Activated T-helper 1 cell treated with Interleukin-2 at 50 U/mL for 16 hours (primary cell): ENCODE results near the gene ADGRE3.

Source experiments
- DNase-seq: peaks from one replicate; pipeline ENCODE4 v3.0.0-alpha.2; 2020; ENCODE audit warnings: low read depth

ADGRE3 gene, protein sequence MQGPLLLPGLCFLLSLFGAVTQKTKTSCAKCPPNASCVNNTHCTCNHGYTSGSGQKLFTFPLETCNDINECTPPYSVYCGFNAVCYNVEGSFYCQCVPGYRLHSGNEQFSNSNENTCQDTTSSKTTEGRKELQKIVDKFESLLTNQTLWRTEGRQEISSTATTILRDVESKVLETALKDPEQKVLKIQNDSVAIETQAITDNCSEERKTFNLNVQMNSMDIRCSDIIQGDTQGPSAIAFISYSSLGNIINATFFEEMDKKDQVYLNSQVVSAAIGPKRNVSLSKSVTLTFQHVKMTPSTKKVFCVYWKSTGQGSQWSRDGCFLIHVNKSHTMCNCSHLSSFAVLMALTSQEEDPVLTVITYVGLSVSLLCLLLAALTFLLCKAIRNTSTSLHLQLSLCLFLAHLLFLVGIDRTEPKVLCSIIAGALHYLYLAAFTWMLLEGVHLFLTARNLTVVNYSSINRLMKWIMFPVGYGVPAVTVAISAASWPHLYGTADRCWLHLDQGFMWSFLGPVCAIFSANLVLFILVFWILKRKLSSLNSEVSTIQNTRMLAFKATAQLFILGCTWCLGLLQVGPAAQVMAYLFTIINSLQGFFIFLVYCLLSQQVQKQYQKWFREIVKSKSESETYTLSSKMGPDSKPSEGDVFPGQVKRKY

DNA sequence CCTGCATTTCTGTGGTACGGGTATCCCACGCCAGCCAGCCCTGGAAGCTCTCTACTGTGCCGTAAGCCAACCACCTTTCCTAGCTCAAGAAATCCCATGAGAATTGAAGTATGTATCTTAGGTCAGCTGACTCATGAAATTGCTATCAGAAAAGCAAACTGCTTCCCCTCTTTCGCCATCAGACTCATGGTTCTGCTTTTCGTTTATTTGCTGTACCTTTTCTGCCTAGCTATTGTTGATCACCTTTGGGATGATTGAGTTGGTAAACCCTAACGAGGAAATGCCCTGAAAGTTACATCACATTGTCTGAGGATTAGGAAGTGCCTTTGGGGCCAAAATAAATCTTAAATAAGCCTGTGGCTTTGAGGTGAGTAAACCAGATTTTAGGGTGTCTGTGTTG is at the start of gene ADGRE3:
Gene ADGRE3, minus strand, starts transcription at position 81 of the 400 bp plus-strand sequence. Its CDS starts 74 bp downstream, at position 7.
- DNase-seq, result no peak

DNA sequence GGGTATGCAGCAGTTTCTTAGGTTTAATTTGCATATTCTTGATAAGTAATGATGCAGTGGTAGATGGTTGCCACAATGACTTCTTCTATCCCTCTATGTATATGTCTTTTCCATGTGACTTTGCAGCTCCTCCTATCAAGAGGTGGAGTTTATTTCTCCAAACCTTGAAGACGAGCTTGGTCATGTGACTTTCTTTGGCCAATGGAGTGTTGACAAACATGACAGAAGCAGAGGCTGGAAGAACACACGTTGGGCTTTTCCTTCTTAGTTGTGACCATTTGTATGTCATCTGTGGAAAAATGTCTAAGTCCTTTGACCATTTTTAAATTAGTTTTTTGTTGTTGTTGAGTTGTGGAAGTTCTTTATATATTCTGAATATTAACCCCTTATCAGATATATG is 47.5 kb upstream of the ADGRE3 start:
- DNase-seq, result no peak

DNA sequence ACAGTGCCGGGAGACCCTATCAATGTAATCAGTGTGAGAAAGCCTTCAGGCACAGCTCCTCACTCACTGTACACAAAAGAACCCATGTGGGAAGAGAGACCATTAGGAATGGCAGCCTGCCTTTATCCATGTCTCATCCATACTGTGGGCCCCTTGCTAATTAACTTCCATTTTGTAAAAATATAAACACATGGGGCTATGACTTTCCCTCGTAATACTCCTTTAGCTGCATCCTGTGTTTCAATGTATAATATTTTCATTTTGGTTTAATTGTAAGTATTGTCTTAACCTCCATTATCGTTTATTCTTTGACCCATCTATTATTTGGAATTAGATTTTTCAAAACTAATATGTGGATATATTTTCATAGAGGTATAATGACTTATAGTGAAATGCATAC is 44.5 kb upstream of the ADGRE3 start:
- no peak for DNase-seq

DNA sequence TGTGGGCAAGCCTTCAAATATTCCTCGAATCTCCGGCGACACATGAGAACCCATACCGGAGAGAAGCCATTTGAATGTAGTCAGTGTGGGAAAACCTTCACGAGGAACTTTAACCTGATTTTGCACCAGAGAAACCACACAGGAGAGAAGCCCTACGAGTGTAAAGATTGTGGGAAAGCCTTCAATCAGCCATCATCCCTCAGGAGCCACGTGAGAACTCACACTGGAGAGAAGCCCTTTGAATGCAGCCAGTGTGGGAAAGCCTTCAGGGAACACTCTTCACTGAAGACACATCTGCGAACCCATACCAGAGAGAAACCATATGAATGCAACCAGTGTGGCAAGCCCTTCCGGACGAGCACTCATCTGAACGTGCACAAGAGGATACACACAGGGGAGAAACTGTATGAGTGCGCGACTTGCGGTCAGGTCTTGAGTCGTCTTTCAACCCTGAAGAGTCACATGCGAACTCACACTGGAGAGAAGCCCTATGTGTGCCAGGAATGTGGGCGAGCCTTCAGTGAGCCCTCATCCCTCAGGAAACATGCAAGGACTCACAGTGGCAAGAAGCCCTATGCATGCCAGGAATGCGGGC is 44.0 kb upstream of the ADGRE3 start:
- no peak for DNase-seq

DNA sequence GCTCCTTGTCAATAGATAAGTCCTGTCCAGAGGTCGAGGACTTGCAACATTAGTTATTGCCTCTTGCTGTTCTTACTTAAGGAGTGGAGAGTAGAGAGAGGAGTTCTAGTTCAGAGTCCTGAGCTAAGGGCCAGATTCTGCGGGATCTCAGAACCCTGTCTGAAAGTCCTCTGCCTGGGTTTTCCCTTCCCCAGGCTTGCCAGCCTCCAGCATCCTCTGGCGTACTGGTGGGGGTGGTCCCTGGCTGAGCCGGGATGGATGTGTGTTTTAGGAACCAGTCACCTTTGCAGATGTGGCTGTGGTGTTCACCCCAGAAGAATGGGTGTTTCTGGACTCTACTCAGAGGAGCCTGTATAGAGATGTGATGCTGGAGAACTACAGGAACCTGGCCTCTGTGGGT is 41.2 kb upstream of the ADGRE3 start:
- no peak for DNase-seq

DNA sequence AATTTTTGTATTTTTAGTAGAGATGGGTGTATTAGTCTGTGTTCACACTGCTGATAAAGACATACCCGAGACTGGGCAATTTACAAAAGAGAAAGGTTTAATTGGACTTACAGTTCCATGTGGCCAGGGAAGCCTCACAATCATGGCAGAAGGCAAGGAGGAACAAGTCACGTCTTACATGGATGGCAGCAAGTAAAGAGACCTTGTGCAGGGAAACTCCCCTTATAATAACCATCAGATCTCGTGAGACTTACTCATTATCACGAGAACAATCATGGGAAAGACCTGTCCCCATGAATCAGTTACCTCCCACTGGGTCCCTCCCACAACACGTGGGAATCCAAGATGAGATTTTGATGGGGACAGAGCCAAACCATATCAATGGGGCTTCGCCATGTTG is 29.8 kb upstream of the ADGRE3 start:
- DNase-seq, result no peak

DNA sequence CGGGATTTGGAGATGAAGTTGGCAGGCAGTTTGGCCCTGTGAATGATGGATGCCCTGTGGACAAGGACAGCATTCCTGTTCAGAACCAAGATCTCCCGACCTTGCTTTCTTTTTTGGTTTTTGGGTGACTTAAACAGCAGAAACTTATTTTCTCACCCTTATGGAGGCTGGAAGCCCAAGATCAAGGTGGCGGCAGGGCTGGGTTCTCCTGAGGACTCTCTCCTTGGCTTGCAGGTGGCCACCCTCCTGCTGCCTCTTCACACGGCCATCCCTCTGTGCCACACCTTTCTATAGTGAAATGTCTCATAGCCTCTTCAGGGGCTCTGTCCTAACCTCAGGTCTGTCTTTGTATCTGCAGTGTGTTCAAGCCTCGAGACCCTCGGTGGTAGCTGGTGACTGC is 29.2 kb upstream of the ADGRE3 start:
- no peak for DNase-seq

DNA sequence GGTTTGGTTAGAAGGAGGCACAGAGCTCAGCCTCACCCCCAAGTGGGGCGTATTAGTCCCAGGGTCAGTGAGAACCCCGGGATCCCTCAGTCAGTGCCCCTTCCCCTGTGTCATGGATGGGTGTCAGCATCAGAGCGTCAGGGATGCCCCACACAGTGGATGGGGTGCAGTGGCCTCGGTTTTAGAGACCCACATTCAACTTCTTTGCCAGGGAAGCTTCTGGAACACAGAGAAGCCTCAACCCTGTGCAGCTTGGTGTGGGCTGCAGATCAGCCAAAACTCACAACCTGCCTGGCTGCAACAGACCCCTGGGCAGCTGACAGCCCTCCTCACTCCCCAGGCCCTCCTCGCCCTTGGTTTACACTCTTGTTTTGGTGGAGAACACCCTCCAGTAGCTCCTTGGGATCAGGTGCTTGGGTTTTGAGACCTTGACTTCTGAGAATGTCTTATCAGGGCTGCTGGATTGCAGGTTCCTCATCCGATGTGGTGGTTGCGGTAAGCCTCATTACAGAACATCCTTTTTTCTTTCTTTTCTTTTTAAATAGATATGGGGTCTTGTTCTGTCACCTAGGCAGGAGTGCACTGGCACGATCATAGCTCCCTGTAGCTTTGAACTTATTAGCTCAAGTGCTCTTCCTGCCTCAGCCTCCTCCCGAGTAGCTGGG is 26.2 kb upstream of the ADGRE3 start:
- DNase-seq, result no peak

DNA sequence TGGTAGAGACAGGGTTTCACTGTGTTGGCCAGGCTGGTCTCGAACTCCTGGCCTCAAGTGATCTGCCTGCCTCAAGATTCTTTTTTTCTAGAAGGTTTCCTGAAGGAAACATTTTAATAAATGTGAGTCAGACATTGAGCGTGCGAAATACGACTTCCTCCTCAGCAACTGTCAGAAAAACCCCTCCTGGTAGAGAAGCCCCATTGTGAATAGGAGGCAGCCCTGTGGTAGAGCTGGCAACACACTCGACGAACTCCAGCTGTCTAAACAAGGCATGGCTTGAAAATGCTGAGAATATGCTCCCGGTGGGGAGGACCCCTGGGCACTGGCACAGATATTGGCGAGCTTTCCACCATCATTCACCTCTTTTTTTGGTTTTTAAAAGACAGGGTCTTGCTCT is 25.0 kb upstream of the ADGRE3 start:
- DNase-seq, result no peak

DNA sequence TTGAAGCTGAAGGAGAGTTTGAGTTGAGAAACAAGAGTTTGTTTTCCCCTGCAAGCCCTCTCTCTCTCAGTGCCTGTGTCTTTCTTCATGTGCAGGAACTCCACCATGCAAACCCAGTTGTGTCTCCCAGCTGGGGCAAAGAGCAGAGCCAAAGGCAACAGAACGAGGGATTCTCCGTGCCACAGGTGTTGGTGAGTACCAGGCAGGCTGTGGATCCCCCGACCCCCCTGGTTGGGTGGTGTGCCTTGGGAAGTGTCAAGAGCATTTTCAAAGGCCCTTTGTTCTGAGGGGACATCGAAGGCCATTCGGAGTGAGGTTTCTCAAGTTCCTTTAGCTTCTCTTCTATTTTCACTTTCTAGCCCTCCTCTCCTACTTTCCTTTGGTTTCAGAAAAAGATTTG is 20.8 kb upstream of the ADGRE3 start:
- no peak for DNase-seq

DNA sequence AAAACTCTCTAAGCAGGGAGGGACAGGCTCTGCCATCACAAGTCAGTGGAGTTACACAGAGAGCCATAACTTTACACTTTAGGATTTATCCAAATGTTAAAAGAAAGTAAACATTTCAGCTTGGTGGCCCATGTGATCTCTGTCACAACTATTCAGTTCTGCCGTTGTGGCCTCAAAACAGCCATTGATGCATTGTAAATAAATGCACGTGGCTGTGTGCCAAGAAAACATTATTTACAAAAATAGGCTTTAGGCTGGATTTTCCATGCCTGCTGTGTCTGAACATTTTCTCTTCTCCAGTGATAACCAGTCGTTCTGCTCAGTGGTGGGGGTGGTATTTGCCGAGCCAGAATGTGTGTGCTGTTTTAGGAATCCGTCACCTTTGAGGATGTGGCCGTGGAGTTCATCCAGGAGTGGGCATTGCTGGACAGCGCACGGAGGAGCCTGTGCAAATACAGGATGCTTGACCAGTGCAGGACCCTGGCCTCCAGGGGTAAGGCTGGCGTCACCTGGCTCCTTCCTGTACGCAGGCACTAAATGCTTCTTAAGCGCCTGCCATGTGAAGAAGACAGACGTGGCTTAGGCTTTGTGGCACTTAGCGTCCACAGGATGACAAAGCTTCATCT is 20.1 kb upstream of the ADGRE3 start:
- DNase-seq, result no peak

DNA sequence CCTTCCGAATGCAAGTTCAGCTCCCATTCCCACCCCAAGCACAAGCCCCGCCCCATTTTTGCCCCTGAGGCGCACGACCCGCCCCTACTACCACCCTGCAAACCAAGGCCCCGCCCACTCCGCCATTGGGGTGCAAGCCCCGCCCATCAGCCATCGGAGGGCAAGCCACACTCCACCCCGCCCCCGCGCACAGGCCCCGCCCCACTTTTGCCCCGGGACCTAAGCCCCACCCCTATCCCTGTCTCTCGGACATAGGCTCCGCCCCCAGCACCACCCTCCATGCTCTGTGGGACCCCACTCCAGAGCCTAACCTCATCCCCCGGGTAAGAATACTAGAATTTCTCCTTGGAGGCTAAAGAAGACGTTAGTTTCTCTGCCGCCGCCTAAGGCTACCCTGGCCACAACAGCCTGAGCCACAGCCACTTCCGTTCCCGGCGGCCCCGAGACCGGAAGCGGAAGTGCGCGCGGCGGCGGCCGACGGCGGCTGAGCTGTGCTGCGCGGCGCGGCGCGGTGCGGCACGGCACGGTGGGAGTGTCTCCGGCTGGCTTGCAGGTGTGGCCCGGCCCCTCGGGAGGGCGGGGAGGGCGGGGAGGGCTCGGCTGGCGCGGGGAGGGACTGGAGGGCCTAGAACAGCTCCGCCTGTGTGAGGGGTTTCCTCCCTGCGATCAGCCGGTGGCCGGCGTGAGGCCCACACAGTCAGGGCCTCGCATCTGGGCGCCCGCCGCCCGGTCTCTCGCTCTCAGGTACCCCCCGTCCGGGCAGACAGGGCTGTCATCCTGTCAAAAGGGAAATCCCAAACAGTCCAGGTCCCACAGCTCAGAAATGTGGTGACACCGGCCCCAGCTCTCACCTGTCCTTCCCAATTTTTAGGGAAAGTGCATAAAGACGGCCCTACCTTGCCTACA is 15.2 kb upstream of the ADGRE3 start, which contains the start of gene ZNF333:
Gene ZNF333, plus strand, starts transcription at position 451 of the 906 bp plus-strand sequence. CDS start 3,444 bp downstream, outside the sequence.
- DNase-seq, result peak; percentile 91

DNA sequence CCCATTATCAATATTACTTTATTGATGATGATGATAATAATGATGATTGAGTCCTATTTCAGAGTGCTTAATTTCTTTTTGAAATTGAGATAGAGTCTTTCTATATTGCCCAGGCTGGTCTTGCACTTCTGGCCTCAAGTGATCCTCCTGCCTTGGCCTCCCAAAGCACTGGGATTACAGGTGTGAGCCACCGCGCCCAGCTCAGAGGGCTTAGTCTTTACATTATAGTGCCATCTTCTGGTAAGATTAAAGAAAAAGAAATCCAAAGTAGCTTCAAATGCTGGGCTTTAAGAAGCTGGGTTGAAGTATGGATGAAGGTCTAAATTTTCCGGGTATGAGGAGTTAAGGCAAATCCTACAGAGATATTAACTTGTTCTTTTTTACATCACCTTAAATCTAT is 11.8 kb upstream of the ADGRE3 start:
- no peak for DNase-seq

DNA sequence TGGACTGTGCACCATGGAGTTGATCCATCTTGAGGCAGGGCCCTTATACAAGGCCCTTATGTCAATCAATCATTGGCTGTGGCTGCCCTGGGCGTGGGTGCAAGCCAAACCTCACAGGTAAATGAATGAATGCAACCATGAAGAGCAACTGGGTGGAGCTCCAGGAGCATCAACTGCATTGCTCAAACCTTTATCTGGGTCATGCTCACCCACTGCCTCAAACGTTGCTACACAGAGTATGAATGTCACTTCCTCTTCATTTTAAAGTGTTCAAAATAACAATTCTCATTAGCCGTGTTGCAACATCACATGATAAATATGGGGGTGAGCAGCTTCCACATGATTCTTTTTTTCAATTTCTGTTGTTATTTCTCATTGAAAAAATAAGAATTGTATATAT is 8.8 kb upstream of the ADGRE3 start:
- DNase-seq, result no peak

DNA sequence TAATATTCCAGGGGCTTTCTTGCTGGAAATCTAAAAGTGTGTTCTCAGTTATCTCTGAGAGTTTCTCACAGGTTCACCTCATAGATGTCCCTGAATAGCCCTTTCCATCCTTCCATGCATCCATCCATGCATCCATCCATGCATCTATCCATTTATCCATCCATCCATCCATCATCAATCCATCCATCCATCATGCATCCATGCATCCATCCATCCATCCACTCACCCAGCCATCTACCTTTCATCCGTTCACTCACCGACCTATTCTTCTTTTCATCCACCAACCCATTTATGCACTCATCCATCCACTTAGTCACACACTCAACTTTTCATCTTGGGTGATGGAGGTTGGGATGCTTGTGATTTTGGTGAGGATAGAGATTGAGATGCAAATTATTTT is 7.4 kb upstream of the ADGRE3 start:
- DNase-seq, result no peak

DNA sequence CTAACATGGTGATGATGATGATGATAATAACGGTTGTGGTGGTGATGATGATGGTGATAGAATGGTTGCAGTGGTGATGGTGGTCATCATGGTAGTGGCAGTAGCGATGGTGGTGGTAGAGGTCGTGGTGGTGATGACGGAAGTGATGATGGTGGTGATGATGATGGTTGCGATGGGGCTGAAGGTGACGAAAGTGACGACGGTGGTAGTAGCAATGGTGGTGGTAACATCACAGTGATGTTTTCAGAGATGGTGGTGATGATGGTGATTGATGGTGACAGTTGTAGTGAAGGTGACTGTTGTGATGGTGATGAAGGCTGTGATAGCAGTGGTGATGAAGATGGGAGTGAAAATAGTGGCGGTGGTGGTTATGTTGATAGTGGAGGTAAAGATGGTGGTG is 3.6 kb upstream of the ADGRE3 start:
- no peak for DNase-seq

DNA sequence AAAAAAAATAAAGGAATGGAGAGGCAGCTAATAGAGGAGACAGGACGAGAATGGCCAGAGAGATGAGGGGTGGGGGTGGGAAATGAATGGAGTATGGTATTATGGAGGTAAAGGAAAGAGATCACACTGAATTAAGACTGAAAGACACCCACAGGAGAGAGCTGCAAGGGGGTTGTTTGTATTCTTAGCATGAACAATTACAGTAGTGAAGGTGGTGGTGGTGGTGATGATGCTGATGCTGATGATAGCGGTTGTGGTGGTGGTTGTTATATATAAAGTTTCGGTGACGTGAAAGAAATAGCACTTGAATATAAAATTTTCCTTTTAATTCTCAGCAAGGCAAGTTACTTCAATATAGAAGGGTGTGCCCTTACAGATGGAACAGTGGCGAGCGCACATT is 2.8 kb upstream of the ADGRE3 start:
- DNase-seq, result no peak

DNA sequence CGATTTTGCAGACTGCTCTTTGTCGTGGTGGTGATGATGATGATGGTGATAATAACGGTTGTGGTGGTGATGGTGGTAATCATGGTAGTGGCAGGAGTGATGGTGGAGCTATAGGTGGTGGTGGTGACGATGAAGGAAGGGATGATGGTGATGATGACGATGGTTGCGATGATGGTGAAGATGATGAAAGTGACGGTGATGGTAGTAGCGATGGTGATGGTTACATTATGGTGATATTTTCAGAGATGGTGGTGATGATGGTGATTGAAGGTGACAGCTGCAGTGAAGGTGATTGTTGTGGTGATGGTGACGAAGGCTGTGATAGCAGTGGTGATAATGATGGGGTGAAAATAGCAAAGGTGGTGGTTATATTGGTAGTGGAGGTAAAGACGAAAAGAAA is 2.1 kb upstream of the ADGRE3 start:
- DNase-seq, result no peak

DNA sequence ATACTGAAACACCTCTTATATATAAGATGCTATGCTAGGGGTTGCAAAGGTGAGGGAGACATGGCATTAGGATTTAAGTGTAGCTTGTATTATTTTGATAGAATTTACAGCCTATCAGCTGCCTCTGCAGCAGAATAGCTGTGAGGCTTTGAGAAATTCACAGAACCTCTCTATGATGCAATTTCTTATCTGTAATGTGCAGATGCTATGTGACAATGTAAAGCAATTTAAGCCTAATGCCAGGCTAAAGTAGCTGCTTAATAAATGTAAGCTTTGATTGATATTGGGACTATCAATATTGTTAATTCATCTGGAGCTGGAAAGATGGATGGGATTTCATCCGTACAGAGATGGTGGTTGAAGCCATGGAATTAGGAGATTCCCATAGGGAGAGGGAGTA is 1.6 kb downstream of the ADGRE3 start:
- no peak for DNase-seq

DNA sequence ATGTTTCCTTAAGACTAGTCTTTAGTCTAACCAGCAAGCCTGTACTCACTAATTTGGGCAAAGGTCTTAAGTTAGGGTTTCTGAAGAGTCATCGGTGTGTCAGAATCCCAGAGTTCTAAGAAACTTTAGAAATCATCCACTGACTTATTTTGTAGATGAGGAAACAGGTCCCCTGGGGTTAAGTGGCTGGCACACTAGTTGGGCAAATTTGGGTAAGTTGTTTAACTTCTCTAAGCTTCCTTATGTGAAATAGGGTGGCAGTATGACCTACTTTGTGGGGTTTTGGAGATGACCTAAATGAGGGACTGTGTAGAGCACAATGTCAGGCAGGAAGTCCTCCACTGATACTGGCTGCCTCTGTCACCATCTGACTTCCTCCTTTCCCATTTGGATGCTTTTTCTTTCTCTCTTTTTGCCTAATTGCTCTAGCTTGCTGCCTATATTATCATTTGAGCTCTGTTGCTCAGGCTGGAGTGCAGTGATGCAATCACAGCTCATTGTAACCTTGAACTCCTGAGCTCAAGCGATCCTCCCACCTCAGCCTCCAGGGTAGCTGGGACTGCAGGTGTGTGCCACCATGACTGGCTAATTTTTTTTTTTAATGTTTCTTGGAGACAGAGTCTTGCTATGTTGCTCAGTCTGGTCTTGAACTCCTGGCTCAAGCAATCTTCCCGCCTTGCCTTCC is 2.3 kb downstream of the ADGRE3 start:
- DNase-seq, result no peak

DNA sequence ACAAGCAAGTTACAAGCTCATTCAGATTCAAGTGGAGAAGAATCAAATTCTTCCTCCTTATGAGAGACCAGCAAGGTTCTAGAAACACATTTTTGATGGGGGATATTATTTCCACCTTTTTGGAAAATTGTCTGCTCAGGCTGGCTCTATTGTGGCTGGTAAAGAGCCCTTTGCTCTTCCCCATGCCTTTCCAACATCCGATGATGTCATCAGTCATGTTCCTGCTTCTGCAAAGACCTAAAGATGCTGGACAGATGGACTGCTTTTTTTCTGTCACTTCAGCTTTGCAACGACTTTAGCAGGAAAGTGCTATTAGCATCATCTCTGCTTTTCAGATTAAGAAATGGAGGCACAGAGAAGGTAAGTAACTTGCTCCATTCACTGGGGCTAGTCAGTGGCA is 4.2 kb downstream of the ADGRE3 start:
- DNase-seq, result no peak
